HG03280 (cell line): ENCODE measurements around the gene FRMD5.
"Not testable (repeated sequence)": the region's sequence is repeated elsewhere in the genome, so short reads cannot be mapped to it uniquely, and the experiment has no call there.

ENCODE experiments used
- ATAC-seq: cut with Tn5 transposase; IDR thresholded peaks from one replicate; pipeline ENCODE4 v1.9.1; 2021; ENCODE audit warnings: mild to moderate bottlenecking, moderate library complexity; ENCODE audit not compliant: unreplicated experiment

FRMD5 gene

DNA sequence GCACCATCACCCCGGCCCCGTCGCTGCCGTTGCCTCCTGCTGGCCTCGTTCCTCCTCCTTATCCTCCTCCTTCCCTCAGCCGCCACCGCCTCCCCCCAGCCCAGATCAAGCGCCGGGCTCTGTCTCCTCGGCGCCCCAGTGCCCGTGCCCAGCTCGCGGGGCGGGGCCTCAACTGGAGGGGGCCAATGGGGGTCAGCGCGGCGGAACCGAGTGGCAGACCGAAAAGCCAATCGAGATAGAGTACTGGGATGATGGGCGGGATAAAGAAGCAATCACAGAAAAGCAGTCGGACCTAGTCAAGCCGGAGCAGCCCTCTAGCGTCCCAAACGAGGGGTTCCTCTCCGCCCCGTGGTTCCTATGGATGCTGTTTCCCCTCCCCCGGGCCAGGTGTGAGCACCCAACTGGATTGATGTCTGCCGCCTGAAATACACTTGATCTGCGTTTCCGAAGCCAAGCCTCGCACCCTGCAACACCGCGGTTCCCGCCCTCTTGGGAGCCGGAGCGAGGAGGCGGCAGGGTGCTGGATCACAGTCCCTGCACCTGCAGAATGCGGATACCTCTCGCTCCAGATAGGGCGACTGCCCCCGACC lies at the start of gene FRMD5:
Gene FRMD5 (minus strand): TSS at position 121 of the 590 bp plus-strand sequence.
- ATAC-seq, result peak; percentile 95

DNA sequence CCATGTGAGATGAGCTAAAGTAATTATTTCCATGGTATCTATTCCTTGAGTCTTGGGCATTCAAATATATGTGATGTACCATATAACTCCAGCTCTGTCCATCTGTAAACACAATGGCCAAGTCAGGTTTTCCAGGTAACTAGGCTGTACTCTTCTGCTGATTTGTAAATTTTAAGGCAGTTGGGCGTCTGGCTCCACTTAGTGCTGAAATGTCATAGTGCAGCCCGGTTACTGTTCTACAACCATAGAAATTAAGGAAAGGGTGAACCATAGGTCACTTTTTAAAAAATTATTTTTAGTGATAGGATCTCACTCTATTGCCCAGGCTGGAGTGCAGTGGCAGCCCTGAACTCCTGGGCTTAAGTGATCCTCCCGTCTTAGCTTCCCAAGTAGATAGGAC lies 48.8 kb upstream of the FRMD5 start:
- no peak for ATAC-seq

DNA sequence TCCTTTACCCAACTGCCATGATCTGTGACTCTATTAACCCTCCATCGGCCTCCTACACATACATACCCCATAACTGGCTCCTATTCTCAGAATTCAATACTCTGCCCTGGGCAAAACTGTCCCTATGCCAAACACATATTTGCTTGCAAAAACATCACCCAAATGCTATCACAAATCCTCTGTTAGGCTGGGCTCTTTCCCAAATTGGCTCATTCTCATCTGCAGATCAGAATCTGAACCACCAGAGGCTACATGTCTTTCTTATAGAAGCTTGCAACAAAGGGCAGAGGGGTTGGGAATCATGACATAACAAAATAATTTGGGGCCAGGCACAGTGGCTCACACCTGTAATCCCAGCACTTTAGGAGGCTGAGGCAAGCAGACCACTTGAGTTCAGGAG lies 48.1 kb upstream of the FRMD5 start:
- ATAC-seq, result no peak

DNA sequence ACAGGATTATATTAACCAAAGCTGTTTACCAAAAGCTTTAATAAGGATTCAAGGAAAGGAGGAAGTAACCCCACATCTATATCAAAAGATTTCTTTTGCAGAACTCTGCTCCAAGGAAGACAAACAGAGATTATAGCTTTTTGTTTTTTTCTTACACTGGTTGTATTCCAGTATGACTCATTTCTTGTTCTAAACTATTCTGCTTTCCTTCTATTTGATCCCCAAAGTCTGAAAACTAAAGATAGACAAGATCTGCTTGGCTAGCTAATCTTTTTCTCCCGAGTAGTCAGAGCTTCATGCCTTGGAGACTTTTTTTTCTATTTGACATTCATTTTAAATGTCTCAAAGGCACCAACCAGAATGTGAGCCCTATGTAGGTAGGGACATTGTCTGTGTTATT lies 36.8 kb upstream of the FRMD5 start:
- no peak for ATAC-seq

DNA sequence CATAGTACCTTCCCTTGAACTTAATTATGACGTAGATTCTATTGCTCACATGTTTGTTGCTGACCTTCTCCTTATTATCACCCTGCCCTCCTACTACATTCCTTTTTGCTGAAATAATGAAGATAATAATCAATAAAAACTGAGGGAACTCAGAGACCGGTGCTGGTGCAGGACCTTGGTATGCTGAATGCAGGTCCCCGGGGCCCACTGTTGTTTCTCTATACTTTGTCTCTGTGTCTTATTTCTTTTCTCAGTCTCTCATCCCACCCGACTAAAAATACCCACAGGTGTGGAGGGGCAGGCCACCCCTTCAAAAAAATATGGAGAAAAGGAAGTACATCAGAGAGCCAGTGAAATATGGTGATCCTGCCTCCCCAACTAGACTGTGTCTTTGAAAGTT lies 34.2 kb upstream of the FRMD5 start:
- not testable (repeated sequence) for ATAC-seq

DNA sequence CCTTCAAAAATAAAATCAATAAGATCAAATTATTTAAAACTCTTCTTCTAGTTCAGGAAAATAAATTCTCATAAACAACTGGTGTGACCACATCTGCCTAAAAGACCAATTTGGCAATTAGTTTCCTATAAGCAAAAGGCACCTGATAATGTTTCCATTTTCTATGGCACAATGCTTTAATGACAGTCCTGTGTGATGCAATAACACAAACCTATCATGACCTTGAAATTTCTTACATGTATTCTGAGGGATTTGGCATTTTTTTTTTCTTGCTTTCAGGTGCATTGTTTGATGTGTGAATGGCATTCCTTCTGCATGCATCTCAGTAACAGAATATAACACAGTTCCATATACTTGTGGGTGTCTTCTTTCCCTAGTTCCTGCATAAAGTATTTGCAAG lies 32.5 kb upstream of the FRMD5 start:
- ATAC-seq, result no peak

DNA sequence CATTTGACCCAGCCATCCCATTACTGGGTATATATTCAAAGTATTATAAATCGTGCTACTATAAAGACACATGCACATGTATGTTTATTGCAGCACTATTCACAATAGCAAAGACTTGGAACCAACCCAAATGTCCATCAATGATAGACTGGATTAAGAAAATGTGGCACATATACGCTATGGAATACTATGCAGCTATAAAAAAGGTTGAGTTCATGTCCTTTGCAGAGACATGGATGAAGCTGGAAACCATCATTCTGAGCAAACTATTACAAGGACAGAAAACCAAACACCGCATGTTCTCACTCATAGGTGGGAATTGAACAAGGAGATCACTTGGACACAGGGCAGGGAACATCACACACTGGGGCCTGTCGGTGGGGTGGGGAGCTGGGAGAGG lies 31.9 kb upstream of the FRMD5 start:
- ATAC-seq, result not testable (repeated sequence)

DNA sequence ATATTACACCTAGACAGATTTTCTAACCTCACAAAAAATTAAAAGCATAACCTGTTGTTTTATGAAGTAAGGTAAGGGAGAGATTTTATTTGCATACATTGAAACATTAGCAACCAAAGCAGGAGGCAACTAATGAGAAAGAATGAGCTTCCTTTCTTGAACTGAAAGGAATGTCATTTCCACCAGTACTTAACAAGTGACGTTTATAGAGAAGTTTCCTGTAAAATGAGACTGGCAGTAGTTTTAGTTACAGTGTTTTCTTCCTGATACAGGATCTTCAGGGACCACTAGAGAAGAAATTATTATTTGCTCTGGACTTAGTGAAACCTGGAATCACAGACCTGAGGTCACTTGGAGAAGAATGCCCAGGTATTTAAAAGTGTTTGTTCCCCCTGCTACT lies 27.4 kb upstream of the FRMD5 start:
- no peak for ATAC-seq

DNA sequence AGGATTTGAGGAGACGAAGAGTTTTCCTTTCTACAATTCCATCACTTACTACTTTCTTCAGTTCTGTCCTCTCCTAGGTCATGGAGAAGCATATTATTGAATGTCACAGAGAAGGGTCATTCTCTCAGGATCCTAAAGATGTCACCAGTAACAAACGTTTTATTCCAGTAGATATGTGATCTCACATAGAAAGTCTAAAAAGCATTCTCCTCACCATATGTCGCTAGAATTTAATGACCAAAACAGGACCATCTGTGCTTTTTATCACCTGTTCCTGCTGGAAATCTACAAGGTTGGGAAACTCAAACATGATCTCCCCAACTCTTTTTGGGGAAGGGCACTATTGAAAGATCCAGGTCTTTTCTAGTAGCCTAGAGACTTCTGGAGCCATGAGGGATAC lies 24.0 kb upstream of the FRMD5 start:
- ATAC-seq, result no peak

DNA sequence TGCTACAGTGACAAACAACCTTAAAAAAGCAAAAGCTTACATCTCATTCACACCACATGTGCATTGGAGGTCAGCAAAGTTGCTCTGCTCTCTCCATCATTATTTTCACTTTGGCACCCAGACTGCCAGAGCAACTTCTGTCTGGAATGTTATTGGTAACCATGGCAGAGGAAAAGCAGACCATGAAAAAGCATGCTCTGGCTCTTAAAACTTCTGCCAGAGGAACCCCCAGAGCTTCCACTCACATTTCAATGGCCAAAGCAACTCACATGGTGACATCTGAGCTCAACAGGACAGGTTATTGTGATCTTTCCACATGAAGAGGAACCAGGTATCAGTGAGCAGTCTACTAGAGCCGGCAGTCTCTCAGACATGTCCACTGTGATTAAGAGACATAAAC lies 21.9 kb upstream of the FRMD5 start:
- no peak for ATAC-seq

DNA sequence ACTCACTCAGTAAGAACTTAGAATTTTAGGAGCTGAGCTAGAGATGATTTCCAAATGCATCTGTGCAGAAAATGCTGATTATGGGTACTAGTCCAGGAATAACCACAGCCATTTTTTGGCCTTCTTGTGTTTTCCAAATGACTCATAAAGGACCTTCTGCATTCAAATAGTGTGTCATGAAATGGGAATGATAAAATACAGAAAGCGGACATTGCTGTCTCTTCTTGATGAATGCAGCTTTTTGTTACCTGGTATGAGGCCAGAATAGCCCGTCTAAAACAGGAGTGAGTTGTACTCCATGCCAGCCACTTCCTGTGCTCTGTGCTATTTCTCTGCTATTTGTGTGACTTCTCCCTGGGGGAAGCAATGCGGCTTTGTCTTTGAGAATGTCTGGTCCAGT lies 20.5 kb upstream of the FRMD5 start:
- no peak for ATAC-seq

DNA sequence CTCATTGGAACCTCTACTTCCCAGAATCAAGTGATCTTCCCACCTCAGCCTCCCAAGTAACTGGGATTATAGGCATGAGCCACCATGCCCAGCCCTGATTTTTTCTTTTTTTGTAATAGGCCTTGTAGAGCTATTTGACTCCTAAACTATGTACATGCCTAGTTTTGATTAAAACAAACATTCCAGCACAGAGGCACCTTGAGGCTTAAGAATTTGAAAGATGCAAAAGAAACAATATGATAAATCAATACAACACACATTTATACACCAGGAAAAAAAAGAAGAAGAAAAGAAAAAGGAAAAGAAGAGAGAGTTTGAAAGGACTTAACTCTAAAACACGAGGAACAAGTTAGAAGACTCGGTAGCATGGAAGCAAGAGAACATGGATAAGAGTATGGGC lies 13.9 kb upstream of the FRMD5 start:
- ATAC-seq, result no peak

DNA sequence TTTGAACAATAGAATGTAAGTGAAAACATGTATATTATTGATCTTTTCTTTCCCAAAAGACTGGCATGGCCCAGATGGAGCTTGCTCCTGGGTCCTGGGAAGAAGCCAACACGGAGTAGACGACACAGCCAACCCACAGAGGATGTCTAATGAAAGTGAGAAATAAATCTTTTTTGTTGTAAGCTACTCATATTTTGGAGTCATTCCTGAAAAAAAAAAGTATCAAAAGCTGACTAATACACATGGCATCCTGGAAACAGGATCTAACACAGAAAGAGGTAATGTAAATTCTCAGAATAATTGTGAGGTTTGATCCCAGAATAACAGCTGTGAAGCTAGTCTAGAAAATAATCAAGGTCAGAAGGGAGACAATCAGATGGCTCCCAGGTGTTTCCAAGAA lies 12.6 kb upstream of the FRMD5 start:
- ATAC-seq, result no peak

DNA sequence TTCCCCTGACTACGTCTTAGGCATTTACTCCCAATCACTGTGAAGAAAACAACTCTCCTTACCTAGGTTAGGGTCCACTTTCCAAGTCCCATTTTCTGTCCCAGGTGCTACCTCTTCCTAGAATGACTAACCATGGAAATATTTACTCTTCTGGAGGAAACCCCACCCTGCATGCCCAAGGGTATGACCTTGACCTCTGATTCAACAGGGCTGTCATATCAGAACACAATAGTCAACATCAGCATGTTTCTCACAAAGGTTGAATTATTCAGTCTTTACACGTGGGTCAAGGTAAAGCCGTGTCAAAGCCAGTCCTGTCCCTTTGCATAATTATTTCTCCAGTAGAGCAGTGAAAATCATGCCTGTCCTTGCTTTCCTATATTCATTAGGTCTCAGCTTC lies 4.3 kb upstream of the FRMD5 start:
- ATAC-seq, result no peak

DNA sequence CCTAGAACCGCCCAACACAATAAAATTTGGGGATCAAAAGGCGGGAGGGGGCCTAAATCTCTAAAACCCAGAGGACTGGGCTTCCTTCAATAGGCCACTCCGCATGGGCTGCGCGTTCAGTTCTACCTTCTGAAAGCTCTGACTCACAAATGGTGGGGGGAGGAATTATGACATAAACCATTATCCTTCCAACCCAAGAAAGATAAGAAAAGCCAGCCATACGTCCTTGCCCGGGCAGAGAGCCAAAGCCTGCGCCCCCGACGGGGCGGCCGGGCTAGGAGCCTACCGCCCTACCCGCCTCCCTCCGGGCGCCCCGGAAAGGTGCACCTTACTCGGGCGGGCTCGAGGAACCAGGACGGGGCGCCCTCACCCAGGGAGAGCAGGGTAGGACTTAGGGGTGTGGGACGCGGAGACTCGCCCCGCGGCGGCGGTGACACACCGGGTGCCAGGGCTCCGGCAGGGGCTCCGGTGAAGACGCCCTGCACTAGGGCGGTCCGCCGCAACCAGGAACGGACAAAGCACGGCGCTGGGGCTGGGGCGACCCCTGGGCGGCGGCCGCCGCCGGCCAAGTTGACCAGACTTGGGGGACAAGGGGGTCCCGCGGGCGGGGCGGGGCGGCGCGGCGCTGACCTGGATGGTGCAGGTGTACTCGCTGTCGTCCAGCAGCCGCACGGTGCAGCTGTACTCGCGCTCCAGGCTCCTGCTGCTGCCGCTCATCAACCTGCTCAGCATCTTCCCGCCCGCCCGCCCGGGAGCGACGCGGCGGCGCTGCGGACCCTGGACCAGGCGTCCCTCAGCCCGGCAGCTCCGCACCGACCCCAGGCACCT lies 534 bp downstream of the FRMD5 start:
- ATAC-seq, result peak; percentile 26

DNA sequence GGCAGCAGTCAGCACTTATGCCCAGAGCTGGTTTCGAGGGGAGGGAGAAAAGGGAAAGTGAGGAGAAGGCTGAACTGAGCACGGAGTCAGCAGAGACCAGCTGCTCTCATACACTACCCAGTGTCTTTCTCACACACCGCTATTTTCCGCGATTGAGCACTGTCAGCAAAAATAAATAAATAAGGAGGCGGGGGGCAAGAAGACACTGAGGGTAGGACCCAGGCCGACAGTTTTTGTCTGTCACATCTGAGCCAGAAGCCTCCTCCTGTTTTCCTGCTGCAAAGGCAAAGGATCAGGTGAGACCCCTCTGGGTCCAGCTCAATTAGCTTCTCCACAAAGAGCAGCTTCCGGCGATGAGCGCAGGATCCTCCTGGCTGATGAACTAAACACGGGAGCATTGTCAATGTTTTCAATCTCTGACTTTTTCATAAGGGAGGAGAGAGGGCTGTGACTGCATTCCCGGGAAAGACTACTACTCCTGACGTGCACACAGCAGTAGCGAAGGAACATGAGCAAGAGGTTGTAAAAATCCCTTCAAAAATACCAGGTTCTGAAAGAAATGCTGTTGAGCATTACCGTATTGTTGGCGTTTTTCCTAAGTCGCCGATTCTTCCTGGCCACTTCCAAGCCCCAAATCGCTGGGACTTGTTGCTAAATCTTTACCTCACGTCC lies 1.3 kb downstream of the FRMD5 start:
- no peak for ATAC-seq

DNA sequence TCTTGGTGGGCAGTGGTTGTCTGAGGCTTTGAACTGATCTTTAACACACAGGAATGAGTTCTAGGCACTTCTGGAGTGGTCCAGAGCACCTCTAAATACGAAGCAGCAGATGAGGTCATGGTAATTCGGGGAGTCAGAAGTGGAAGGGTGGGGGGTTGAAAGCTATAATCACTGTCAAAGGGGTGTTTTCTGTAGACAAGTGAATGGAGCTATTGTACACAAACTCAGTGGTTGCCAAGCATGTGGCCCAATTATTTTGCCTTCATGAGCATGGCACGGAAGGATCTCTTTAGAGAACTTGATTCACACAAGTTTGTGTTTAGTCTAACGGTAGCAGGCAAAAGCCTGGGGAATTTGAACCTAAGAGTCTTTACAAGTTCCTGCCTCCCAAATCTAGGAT lies 6.3 kb downstream of the FRMD5 start:
- no peak for ATAC-seq

DNA sequence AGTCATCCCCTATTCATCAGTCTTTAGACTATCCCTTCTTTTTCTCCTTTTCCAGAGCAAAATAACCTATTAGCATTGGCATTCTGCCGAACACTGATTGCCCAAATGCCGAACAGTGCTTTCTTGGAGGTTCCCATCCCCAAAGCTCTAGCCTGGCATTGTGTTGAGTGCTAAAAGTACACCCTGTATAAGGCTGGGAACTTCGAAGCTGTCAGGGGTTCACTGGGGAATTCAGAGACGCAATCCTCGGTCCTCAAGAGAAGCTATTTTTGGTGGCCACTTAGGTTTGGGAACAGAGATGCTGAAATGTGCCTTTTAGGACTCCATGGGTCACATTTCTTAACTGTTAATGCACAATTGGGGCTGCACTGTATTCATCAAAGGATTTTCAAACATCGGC lies 8.4 kb downstream of the FRMD5 start:
- no peak for ATAC-seq

DNA sequence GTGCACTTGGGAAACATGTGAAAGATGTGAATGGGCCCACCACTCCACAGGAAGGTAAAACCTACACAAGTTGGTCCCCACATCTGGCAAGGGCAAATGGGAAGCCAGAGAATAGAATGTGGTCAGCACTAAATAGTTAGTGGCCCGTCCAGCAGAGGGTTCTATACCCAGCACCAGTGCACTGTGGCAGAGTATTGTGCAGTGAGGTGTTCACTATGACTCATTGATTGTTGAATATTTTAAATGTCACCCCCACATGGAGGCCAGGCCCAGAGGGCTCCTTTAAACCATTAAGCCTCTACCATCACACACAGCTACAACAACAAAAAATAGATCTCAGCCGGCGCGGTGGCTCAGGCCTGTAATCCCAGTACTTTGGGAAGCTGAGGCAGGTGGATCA lies 11.7 kb downstream of the FRMD5 start:
- ATAC-seq, result no peak

DNA sequence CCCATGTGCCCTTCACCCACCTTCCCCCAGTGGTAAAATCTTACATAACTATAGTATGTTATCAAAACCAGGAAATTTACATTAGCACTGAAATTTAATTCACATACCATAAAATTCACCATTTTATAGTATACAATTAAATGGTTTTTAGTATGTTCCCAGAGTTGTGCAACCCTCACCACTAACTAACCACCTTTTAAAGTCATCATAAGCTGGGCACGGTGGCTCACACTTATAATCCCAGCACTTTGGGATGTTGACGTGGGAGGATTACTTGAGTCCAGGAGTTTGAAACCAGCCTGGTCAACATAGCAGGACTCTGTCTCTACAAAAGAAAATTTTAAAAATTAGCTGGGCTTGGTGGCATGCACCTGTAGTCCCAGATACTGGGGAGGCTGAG lies 13.7 kb downstream of the FRMD5 start:
- ATAC-seq, result no peak

DNA sequence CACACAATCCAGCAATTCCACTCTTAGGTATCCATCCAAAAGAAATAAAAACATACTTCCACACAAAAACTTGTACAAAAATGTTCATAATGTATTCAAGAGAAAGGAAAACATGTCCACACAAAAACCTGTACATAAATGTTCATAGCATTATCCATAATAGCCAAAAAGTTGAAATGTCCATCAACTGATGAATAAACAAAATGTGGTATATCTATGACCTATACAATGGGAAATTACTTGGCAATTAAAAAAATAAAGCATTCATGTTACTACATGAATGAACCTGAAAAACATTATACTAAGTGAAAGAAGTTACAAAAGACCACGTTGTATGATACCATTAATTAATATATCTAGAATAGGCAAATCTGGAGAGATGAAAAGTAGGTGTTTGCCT lies 17.9 kb downstream of the FRMD5 start:
- ATAC-seq, result no peak

DNA sequence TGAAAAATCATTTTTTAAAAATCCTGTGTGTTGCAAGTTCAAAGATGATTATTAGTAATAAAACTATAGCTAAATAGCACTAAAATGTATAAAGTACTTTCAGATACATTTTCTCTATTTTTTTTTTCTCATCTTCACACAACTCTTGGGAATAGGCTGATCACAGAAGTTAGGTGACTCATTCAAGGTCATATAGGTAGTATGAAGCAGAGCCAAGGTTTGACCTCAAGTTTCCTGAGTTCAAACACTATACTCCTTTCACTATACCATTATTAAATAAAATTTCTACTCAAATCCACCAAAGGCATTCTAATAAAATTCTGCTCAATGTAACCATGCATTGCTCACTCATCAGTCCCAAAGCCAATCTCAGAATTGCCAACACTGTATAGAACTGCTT lies 21.3 kb downstream of the FRMD5 start:
- no peak for ATAC-seq
